GM18867 (cell line): ENCODE measurements around the gene UBE2G1.
"Not testable (repeated sequence)": the region's sequence is repeated elsewhere in the genome, so short reads cannot be mapped to it uniquely, and the experiment has no call there.

Experiments
- ATAC-seq: cut with Tn5 transposase; IDR thresholded peaks from one replicate; pipeline ENCODE4 v1.9.1; 2021; ENCODE audit warnings: mild to moderate bottlenecking, moderate library complexity; ENCODE audit not compliant: unreplicated experiment

The UBE2G1 gene

DNA sequence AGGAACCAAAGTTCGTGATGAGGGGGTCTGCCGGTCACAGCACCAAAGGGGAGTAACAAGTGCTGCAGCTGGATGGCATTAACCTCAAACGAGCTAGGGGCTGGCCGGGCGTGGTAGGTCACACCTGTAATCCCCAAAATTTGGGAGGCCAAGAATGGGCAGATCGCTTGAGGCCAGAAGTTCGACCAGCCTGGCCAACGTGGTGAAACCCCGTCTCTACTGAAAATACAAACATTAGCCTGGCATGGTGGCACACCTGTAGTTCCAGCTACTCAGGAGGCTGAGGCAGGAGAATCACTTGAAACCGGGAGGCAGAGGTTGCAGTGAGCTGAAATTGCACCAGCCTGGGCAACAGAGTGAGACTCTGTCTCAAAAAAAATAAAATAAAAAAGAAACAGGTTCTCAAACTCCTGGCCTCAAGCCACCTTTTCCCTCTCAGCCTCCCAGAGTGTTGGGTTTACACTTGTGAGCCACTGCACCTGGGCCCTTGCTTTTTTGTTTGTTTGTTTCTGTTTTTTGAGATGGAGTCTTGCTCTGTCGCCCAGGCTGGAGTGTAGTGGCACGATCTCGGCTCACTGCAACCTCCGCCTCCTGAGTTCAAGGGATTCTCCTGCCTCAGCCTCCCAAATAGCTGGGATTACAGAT lies 9.4 kb upstream of the UBE2G1 start:
- not testable (repeated sequence) for ATAC-seq

DNA sequence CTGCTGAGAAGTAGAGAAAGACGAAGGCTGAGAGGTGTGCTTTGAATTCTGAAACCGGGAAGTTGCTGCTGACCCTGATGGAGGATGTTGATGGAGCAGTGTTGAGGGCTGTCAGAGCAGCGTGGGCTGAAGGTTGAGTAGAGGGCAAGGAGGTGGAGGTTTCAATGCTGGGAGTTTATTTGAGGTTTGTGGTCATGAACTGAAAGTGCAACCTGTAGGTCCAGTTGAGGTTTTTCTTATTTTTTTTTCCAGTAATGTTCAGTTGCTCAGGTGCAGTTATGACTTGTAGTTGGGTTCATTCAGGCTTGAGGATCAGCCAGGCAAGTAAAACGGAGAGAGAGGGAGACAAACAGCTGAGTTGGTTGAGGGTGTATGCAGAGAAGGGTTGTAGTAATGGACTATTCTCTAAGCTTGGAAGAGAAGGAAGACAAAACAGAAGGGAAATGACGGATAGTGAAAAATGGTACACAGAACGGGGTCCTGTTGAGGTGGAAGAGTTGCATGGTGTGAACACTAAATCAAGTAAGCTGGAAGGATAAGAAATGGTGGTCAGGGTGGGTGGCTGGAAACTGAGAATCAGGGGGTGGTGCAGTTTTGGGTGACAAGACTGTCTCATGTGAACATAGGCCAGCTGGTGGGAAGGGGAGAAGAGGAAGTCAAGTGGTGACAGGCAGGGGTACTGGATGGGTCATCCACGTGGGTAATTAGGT lies 8.7 kb upstream of the UBE2G1 start:
- peak; percentile 68 for ATAC-seq

DNA sequence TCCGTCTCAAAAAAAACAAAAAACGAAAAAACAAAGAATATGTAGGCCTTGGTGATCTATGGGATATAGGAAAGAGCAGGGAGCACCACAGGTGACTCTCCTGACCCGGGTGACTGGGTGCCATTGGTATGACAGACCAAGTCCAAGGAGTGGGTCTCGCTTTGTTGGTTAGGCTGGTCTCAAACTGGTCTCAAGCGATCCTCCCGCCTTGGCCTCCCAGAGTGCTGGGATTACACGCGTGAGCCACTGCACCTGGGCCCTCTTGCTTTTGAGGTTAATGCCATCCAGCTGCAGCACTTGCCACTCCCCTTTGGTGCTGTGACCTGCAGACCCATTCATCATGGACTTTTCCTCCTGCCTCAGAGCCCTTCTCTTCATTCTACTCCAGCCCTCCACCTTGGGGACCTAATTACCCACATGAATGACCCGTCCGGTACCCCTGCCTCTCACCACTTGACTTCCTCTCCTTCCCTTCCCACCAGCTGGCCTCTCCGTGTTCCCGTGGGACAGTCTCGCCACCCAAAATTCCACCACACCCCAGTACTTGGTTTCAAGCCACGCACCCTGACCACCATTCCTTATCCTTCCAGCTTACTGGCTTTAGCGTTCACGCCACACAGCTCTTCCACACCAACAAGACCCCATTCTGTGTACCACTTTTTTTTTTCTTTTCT lies 3.2 kb upstream of the UBE2G1 start:
- no peak for ATAC-seq

DNA sequence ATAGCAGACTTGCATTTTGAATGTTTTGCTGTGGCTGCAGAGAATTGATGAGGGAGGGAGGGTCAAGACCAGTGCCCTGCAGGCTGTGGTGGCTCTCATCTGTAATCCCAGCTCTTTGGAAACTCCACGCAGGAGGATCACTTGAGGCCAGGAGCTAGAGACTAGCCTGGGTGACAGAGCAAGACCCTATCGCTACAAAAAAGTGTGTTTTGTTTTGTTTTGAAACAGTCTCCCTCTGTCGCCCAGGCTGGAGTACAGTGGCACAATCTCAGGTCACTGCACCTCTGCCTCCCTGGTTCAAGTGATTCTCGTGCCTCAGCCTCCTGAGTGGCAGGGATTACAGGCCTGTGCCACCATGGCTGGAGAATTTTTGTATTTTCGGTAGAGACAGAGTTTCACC lies 1.9 kb upstream of the UBE2G1 start:
- ATAC-seq, result no peak

DNA sequence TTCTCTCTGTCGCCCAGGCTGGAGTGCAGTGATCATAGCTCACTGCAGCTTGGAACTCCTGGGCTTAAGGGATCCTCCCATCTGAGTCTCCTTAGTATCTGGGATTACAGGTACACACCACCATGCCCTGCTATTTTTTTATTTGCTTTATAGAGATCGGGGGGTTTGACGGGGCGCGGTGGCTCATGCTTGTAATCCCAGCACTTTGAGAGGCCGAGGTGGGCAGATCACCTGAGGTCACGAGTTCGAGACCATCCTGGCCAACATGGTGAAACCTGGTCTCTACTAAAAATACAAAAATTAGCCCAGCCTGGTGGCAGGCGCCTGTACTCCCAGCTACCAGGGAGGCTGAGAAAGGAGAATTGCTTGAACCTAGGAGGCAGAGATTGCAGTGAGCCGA lies 702 bp upstream of the UBE2G1 start:
- ATAC-seq, result not testable (repeated sequence)

DNA sequence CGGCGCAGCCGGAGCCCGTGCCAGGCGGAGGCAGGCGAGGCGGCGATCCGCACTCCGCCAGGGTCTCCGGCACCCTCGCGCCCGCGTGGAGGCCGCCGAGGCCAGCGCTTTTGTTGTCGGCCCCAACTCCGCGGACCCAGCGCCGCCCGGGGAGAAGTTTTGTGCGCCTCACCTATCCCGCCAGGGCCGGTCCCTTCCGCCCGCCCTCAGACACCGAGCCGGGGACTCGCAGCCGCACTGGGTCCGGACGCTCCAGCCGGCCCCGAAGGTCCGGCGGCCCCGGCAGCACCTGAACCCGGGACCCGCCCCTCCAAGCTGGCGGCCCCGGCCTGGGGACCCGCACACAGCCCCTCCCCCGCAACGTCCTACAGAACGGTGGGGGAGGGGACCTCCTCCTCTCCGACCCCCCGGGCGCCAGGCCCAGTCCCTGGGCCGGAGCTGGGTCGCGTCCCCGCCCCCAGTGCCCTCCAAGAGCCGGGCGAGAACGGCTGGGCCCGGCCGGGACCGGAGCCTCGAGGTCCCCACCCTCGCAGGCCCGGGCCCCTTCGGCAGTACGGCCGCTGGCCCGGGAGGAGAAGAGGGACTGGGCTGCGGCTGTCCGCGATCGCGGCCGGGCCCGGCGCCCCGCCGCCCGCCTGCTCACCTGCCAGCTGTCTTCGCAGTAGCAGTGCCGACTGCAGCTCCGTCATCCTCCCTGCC lies 698 bp downstream of the UBE2G1 start:
- peak; percentile 19 for ATAC-seq

DNA sequence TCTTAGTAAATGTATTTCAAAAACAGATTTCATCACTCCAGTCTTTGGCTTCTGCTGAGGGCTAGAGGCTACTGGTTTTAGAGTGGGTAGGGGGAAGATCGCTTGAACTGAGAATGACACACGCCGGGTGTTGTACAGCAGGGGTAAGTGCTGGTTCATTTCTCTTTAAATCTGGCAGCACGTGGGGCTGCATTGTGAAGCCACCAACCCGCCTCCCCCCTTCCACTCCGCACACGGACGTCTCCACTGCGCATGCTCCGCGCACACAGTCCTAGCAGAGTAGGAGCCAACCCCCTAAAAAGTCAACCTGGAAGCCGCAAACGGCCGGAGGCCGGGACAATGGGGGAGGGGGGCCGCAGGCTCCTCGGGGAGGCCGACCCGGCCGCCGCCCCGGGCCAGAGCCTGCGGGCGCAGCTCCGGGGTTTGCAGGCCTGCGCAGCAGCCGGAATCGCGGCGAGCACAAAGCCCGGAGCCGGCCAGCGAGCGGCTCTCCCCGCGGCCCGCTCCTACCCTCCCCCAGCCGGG lies 1.3 kb downstream of the UBE2G1 start:
- peak; percentile 50 for ATAC-seq

DNA sequence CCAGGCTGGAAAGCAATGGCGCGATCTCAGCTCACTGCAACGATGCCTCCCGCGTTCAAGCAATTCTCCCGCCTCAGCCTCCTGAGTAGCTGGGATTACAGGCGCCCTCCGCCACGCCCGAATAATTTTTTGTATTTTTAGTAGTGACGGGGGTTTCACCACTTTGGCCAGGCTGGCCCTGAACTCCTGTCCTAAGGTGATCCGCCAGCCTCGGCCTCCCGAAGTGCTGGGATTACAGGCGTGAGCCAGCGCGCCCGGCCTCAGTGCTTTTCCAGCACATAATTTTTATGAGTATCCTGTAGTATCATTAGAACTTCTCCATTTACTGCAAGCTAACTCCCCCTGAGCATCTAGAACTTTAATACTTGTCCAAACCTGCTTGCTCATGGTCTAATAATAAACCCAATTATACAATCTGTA lies 1.8 kb downstream of the UBE2G1 start:
- no peak for ATAC-seq

DNA sequence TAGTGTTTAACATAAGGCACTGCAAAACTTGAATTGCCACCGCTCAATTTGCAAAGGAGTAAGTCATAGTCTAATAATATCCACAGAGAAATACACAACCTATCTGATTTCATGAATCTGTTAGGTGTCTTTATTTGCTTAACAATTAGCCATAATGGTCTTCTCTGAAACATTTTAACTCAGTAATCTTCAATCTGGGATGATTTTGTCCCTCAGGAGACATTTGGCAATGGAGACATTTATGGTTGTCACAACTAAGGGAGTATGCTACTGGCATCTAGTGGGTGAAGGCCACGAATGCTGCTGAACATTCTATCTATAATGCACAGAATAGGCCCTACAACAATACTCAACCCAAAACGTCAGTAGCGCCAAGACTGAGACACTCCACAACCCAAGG lies 4.3 kb downstream of the UBE2G1 start:
- ATAC-seq, result no peak

DNA sequence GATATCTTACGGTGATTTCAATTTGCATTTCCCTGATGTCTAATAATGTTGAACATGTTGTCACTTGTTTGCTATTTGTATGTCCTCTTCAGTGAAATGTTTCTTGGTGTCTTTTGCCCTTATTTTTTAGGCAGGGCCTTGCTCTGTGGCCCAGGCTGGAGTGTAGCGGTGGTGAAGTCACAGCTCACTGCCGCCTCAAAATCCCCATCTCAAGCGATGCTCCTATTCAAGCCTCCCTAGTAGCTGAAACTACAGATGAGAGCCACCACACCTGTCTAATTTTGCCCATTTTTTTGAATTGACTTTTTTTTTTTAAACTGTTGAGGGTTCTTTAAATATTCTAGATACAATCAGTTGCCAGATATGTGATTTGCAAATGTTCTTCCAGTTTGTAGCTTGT lies 8.3 kb downstream of the UBE2G1 start:
- ATAC-seq, result no peak

DNA sequence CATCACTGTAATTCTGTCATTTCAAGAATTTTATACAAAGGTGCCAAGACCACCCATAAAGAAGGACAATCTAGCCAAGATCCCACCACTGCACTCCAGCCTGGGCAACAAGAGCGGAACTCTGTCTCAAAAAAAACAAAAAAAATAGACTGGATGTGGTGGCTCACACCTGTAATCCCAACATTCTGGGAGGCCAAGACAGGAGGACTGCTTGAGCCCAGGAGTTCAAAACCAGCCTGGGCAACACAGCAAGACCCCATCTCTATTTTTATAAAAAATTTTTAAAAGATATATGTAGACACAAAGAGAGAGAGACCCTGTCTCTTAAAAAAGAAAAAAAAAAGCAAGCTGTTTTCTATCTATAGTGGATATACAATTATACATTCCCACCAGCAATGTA lies 8.8 kb downstream of the UBE2G1 start:
- ATAC-seq, result no peak

DNA sequence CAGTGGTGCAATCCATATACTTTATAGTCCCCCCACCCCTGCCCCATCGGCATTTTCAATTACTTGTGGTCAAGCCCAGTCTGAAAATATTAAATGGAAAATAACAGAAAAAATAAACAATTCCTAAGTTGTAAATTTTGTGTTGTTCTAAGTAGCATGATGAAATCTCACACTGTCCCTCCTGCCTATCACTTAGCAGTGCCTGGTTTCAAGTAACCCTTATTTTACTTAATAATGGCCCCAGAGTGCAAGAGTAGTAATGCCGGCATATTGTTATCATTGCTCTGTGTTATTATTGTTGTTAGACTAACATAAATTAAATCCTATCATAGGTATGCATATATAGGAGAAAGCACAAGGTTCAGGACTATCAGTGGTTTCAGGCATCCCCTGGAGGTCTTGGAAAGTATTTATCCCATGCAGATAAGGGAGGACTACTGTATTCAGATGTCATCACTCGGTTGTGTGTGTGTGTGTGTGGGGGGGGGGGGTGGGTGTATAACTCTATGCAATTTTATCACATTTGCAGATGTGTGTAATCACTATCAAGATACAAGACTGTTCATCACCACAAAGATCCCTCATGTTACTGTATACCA lies 9.3 kb downstream of the UBE2G1 start:
- ATAC-seq, result no peak

DNA sequence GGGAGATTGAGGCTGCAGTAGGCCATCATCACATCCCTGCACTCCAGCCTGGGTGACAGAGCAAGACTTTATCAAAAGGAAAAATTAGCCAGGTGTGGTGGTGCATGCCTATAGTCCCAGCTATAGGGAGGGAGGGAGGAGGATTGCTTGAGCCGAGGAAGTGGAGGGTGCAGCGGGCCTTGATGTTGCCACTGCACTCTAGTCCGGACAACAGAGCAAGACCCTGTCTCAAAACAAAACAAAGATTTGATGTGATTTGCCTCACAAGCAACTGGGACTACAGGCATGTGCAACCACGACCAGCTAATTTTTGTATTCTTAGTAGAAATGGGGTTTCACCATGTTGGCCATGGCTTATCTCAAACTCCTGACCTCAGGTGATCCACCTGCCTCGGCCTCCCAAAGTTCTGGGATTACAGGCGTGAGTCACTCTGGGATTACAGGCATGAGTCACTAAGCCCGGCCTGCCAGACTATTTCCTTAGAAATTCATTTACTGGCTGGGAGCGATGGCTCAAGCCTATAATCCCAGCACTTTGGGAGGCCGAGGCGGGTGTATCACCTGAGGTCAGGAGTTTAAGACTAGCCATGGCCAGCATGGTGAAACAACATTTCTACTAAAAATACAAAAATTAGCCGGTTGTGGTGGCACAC lies 11.5 kb downstream of the UBE2G1 start:
- no peak for ATAC-seq

DNA sequence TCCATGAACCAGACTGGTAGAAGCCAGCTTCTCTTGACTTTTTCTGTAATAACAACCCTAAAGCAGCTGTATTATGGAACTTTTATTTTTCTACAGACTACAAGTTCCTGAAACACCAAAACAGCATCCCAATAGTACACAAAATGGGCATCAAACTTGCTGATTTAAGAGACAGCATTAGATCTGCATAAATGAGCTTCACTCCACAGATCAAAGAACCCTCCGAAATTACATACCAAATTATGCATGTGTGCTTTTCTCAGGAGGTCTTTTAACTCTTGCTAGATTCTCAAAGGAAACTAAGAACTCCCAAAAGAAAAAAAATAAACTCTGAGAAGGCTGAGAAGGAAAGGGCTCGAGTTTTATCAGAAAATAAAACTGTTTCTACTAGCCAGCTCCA lies 12.3 kb downstream of the UBE2G1 start:
- no peak for ATAC-seq

DNA sequence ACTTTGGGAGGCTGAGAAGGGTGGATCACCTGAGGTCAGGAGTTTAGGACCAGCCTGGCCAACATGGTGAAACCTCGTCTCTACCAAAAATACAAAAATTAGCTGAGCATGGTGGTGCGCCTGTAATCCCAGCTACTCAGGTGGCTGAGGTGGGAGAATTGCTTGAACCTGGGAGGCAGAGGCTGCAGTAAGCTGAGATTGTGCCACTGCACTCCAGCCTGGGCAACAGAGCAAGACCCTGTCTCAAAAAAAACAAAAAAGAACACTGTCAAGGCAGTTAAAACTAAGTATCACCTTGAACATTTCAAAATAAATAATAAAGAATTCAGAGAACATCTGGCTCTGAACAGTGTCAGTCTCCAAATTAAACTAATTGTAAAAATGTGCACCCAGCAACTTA lies 16.3 kb downstream of the UBE2G1 start:
- ATAC-seq, result not testable (repeated sequence)

DNA sequence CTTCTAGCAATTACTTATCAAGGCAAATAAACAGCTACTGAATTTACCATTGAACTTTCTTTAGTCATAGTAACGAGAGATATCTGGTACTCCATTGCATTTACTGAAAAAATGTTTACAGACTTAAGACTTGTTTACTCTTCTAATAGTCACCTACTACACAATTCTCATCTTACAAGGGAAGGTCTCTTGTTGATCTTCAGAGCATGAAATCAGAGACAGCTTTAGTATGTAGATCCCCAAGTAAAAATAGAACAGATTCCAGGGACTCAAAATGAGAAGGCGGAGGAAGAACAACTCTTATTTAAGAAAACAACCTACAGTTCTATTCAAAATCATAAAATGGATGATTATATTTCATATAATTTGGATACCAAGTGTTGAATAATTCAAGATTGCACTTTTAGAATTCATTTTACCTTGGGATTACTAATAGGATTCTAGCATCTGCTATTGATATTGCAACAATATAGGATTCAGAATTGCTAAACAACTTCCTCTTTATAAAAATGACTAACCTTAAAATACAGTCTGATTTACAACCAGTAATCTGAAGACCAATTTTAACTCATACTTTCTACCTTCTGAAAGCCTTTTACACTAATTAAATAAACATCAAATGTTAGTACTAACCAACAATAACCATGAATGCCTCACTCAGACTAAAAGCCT lies 20.8 kb downstream of the UBE2G1 start:
- no peak for ATAC-seq

DNA sequence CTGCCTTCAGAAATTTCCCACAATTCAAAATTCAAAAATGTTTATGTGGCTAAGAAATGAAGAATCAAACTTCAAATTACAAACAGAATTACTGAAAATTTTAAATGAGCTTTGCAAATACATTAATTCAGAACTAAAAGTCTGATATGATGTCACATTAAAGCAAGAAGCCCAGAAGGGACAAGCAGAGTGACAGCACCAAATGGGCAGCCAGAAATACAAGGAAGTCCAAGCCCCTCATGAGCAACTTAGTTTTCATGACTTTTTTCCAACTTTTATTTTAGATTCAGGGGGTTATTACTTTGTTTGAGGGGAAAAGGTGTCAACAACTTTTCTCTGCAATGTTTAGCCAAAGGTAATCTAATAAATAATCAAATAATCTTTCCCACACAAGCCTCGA lies 21.5 kb downstream of the UBE2G1 start:
- no peak for ATAC-seq

DNA sequence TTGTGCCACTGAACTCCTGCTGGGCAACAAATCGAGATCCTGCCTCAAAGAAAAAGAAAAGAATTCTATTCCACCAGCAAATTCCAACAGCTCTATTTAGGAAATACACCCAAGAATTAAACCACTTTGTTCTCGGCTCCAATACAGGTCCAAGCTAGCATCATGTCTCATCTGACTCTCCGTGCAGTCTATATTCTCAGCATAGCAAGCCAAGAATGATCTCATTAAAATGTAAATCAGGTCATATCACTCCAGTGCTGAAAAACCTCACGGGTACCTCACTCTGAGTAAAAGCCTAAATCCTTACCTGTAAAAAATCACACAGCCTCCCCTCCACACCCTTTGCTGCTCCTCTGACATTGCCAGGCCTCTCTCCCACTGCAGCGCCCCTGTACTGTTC lies 23.9 kb downstream of the UBE2G1 start:
- ATAC-seq, result no peak

DNA sequence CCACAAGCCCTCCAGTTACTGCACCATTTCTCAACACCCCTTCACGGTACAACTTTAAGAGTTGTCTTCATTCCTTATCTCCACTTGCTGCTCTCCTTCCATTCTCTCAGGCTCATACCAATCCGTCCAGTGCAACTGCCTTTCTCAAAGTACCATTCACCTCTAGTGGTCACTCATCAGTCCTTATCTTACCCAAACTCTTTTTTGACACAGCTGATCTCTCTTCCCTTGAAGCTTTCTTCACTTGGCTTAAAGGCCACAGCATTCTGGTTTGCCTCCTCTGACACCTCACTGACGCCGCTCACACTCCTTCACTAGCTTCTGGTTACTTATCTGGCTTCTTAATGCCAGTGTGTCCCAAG lies 24.9 kb downstream of the UBE2G1 start:
- ATAC-seq, result no peak
